HL-60 (cell line): ENCODE data around the gene CFAP299.

Experiments used
- DNase-seq, 2 experiments: peaks; one replicate each; pipeline ENCODE4 v3.0.0-alpha.2; 2010 to 2020; ENCODE audit warnings: low read depth in 1 of 2, low spot score in 1 of 2
- H3K27ac ChIP-seq: fragments of 250-450 bp; sonication (Bioruptor Pico); replicated peaks from 2 replicates; pipeline ENCODE4 v1.5.1; 2020; ENCODE audit warnings: mild to moderate bottlenecking, moderate library complexity
- H3K27me3 ChIP-seq: fragments of 250-450 bp; sonication (Bioruptor Pico); 2 replicates; pipeline ENCODE4 v1.5.1; 2021; ENCODE audit warnings: mild to moderate bottlenecking, moderate library complexity; ENCODE audit not compliant: insufficient read depth, poor library complexity, severe bottlenecking
- H3K4me3 ChIP-seq: replicated peaks from 2 replicates; pipeline ENCODE4 v1.5.1; 2011; ENCODE audit warnings: mild to moderate bottlenecking, control low read depth, low read length; ENCODE audit not compliant: insufficient read depth
- CTCF ChIP-seq: IDR thresholded peaks from one replicate; pipeline ENCODE4 v1.5.1; 2011; ENCODE audit warnings: low read length, control low read depth, inconsistent platforms; ENCODE audit not compliant: insufficient read depth
- GABPA ChIP-seq: IDR thresholded peaks from 2 replicates; pipeline ENCODE4 v1.6.1; 2012; ENCODE audit warnings: low read depth
- POLR2AphosphoS5 ChIP-seq: IDR thresholded peaks from 2 replicates; pipeline ENCODE4 v1.6.1; 2012; ENCODE audit warnings: low read depth
- SPI1 ChIP-seq: IDR thresholded peaks from 2 replicates; pipeline ENCODE4 v1.6.1; 2012; ENCODE audit warnings: low read depth, mild to moderate bottlenecking, borderline replicate concordance
- TF ChIP-seq, protein P1 (sequence below): IDR thresholded peaks from 2 replicates; pipeline ENCODE4 v1.6.1; 2012; ENCODE audit warnings: low read depth; ENCODE audit not compliant: insufficient replicate concordance

Gene CFAP299

DNA sequence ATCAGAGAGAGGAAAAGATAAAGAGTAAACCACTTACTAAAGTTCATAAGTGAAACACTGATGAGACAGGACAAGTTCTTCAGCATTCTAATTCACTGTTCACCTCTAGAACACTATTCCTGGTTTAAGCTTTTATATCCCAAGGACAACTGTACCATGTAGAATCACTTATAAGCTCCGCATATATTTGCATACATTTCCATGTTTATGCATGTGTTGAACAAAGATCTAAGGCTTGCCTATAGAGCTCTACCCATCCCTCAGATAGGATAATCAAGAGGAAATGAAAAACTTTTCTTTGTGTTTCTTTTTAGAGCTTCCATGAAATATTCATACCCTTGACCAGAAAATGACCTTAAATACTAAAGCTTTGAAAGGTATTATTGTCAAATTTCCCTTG, 538.0 kb downstream of the CFAP299 start:
- no peak overlapping the region for H3K27ac ChIP-seq
- TF ChIP-seq GABPA (no peak), POLR2AphosphoS5 (no peak), CTCF (no peak), SPI1 (no peak)
- TF ChIP-seq, protein P1, sequence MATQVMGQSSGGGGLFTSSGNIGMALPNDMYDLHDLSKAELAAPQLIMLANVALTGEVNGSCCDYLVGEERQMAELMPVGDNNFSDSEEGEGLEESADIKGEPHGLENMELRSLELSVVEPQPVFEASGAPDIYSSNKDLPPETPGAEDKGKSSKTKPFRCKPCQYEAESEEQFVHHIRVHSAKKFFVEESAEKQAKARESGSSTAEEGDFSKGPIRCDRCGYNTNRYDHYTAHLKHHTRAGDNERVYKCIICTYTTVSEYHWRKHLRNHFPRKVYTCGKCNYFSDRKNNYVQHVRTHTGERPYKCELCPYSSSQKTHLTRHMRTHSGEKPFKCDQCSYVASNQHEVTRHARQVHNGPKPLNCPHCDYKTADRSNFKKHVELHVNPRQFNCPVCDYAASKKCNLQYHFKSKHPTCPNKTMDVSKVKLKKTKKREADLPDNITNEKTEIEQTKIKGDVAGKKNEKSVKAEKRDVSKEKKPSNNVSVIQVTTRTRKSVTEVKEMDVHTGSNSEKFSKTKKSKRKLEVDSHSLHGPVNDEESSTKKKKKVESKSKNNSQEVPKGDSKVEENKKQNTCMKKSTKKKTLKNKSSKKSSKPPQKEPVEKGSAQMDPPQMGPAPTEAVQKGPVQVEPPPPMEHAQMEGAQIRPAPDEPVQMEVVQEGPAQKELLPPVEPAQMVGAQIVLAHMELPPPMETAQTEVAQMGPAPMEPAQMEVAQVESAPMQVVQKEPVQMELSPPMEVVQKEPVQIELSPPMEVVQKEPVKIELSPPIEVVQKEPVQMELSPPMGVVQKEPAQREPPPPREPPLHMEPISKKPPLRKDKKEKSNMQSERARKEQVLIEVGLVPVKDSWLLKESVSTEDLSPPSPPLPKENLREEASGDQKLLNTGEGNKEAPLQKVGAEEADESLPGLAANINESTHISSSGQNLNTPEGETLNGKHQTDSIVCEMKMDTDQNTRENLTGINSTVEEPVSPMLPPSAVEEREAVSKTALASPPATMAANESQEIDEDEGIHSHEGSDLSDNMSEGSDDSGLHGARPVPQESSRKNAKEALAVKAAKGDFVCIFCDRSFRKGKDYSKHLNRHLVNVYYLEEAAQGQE, result no peak
- no peak for DNase-seq
- H3K4me3 ChIP-seq, result no peak overlapping the region
- H3K27me3 ChIP-seq, result no peaks in the 10 kb centered on the region

GRCh38 chr4:80874979-80875378, 539.4 kb downstream of the CFAP299 start:
- DNase-seq, result no peak
- Histone ChIP-seq H3K27me3 (no peaks in the 10 kb centered on the region), H3K4me3 (no peak overlapping the region), H3K27ac (no peak overlapping the region)
- TF ChIP-seq CTCF (no peak), GABPA (no peak)

GRCh38 chr4:80875642-80876041, 540.1 kb downstream of the CFAP299 start:
- TF ChIP-seq CTCF (no peak), SPI1 (no peak), POLR2AphosphoS5 (no peak), GABPA (no peak)
- TF ChIP-seq, protein P1, result no peak
- H3K27me3 ChIP-seq, result no peaks in the 10 kb centered on the region
- H3K4me3 ChIP-seq, result no peak overlapping the region
- H3K27ac ChIP-seq, result no peak overlapping the region
- no peak for DNase-seq

DNA sequence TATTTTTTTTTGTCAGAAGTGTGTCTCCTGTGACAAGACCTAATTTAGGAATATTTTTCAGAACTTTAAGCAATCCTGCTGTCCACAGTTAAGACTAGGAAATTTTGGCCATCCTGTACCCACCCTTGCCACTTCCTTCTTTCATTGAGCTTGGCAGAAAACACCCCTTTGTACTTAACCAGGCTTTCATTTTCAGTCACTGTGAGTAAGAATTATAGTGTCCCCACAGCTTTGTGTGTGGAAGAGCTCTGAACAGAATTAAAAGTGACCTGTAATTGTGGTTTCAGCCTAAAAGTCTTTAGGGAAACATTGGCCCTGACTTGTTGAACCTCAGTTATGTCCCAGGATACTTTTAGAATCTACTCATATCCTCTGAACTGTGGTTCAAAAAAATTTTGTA, 541.3 kb downstream of the CFAP299 start:
- no peak overlapping the region for H3K27ac ChIP-seq
- no peak for TF ChIP-seq GABPA
- TF ChIP-seq, protein P1, result no peak
- H3K27me3 ChIP-seq, result no peaks in the 10 kb centered on the region
- DNase-seq, result no peak
- no peak overlapping the region for H3K4me3 ChIP-seq
